ENCODE results near the gene CFAP251. TPM values are rescaled to one million over a fixed set of nuclear protein-coding genes. Genes with fewer than 3 reads are reported as not detected.

Gene CFAP251
- total and polyA plus RNA-seq, 2 of the 8 experiments (the other 6 are each of a cell fraction or from before 2014, with no cell fraction given): 1.8 to 2.9 TPM

DNA sequence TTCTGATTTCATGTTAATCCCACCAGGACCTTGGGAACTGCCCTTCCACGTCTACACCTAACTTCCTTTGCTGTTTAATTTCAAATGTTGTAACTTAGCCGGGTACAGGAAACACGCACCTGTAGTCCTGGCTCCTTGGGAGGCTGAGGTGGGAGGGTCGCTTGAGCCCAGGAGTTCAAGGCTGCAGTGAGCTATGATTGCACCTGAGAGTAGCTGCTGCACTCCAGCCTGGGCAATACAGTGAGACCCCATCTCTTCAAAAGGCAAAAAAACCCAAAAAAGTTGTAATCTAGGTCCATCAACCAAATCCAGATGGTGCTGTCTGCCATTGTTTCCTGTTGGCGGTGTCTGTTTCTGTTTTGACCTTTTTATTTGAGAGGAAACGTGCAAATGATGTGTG is 117.8 kb downstream of the CFAP251 start (continued):
- TF ChIP-seq ASH2L (IDR thresholded peaks at IDR 0.05; ENCODE audit: low read length) (no peak), CHD2 (IDR thresholded peaks at IDR 0.05; ENCODE audit: low read length) (no peak), POLR2A (IDR thresholded peaks at IDR 0.05; ENCODE audit: control extremely low read depth in 1 of 2, low read depth in 2 of 2, low read length in 2 of 2) (no peak), JUND (IDR thresholded peaks at IDR 0.05; ENCODE audit: low read length) (no peak), KDM1A (IDR thresholded peaks at IDR 0.05; ENCODE audit: borderline replicate concordance, low read length) (no peak)

Data from H1 (cell line).